ENCODE data around the gene EDC4. TPM values are rescaled to one million over a fixed set of nuclear protein-coding genes. Genes with fewer than 3 reads are reported as not detected.

The EDC4 gene, protein sequence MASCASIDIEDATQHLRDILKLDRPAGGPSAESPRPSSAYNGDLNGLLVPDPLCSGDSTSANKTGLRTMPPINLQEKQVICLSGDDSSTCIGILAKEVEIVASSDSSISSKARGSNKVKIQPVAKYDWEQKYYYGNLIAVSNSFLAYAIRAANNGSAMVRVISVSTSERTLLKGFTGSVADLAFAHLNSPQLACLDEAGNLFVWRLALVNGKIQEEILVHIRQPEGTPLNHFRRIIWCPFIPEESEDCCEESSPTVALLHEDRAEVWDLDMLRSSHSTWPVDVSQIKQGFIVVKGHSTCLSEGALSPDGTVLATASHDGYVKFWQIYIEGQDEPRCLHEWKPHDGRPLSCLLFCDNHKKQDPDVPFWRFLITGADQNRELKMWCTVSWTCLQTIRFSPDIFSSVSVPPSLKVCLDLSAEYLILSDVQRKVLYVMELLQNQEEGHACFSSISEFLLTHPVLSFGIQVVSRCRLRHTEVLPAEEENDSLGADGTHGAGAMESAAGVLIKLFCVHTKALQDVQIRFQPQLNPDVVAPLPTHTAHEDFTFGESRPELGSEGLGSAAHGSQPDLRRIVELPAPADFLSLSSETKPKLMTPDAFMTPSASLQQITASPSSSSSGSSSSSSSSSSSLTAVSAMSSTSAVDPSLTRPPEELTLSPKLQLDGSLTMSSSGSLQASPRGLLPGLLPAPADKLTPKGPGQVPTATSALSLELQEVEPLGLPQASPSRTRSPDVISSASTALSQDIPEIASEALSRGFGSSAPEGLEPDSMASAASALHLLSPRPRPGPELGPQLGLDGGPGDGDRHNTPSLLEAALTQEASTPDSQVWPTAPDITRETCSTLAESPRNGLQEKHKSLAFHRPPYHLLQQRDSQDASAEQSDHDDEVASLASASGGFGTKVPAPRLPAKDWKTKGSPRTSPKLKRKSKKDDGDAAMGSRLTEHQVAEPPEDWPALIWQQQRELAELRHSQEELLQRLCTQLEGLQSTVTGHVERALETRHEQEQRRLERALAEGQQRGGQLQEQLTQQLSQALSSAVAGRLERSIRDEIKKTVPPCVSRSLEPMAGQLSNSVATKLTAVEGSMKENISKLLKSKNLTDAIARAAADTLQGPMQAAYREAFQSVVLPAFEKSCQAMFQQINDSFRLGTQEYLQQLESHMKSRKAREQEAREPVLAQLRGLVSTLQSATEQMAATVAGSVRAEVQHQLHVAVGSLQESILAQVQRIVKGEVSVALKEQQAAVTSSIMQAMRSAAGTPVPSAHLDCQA (N-terminal part only)
- 32.7 and 59.4 TPM in 2 replicates for total RNA-seq

DNA sequence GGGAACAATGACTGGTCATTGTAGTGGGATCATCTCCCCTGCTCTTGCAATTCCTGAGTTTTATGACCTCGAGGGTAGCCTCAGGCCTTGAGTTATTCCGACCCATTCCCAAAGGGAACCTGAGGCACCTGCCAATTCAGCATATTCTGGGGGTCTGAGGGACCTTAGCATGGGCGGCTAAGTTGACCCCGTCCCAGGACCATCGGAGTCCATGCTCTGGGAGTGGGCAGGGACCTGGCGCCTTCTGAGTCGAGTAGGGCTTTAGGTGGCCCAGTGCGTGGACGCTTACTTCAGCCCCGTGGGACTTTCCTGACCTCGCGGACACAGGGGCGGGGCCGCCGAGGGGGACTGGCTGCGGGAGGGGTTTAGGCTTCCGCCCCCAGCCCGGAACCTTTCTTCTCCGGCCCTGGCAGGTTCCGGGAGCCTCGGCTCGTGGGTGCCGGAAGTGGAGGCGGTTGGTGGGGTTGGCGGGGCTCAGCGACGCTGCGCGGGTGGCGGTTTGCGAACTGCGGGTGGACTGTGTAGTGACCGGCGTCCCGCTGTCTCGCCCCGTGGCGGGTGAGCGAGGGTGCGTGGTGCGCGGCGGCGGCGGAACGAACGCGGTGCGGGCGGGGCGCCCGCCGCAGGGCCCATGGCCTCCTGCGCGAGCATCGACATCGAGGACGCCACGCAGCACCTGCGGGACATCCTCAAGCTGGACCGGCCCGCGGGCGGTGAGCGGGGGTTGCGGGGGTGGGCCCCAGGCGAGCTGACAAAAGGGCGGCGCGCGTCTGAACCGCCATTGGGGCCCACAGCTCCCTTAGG is at the start of gene EDC4:
Gene EDC4 (plus strand): TSS at position 422 of the 804 bp plus-strand sequence. CDS start 210 bp downstream, at position 632.

DNA sequence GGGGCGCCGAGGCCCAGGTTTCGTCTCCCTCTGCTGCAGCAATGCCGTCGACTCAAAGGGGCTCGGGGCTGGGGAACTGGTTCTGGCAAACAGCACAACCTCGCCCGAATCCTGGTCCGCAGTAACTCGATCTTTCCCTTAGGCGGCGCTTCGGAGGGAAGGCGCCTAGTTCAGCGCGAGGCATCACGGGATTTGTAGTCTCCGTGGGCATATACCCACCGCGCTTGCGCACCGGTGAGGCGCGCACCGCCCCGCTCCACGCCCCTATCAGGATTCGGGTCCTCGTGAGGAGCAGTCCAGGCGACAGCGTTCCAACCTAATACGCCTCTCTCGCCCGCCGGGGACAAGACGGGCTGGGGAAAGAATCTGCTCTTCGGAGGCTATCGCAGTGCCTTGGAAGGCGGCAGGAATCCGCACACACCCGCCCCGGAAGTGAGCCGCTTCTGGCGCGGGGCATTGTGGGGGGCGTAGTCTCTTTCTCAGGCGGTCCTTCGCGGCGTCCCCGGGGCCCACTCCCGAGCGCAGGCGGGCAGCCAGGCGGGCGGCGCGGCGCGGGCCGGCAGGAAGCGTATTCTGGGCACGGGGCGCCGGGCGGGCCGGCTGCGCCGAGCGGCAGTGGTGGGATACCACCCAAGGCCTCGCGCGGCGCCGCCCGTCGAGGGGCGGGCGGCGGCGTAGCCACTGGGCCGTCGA is 30.9 kb upstream of the EDC4 start, which contains the start of gene THAP11:
Gene THAP11 (plus strand): TSS at position 505 of the 693 bp plus-strand sequence. CDS start 235 bp downstream, outside the sequence.

DNA sequence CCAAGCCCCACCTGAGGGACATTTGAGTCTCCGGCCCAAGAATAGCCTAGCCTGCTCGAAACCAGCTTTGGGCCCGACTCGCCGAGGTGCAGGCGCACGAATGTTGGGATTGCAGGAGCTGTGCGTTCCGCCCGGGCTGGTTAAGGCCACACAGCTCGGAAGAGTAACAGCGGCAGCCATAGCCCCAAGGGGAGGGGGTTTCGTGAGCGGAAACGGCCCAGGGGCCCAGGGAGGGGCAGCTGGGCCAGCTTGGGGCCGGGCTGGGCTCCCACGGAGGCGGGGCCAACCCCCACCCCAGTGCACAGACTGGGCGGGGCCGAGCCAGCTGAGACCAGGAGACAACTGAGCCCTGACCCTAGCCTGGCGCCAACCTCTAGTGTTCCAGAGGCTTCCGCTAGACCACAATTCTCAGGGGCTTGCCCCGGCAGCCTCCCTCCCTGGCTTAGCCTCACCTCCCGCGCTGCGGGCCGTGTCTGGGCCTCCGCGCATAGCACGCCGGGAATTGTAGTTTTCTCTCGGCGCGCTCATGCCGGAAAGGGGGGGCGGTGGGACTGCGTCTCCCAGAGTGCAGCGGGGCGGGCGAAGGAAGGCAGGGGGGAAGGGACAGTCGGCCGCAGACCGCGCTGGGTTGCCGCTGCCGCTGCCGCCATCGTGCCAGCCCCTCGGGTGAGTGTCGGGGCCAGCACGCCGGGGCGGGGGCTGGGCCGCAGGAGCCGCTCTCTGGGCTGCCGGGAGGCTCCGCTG is 26.4 kb upstream of the EDC4 start, which contains the start of gene NUTF2:
Gene NUTF2 (plus strand): TSS at position 614 of the 744 bp plus-strand sequence. CDS start 18,198 bp downstream, outside the sequence.

DNA sequence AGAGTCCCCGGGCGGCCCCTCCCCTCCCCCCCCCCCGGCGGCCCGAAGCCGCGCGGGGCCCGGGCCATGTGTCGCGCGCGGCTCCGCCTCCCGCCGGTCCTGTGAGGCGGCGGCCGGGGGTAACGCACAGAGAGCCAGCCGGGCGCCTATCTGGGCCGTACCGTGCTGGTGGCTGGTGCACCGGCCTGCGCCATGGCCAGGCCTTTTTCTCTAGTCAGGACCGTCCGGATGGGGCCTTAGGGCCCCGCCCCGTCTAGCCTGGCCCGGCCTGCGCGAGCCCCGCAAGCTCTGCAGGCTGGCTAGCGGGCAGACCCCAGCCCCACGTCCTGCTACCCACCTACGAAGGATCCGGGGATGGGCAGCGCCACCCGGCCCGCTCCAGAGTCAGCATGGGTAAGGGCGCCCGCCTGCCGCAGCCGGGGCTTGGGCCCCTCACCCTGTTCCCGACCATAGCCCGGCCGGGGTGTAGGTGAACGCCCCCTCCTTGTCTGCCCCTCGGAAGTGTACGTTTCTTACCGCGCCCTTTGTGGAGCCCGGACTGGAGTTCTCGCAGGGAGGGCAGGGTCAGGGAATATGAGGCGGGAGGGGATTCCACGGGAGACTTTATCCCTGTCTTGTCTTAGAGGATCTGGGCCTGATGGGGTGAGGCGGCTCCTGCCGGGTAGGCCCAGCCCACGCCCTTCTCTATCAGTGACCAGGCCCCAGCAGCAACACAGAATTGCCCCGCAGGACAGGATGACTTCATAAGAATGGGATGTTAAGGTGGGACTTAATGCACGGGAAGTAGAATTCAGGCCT is 25.6 kb upstream of the EDC4 start, which contains the start of gene CENPT:
Gene CENPT (minus strand): TSS at position 630 of the 798 bp plus-strand sequence. CDS start 13,834 bp downstream, outside the sequence.

DNA sequence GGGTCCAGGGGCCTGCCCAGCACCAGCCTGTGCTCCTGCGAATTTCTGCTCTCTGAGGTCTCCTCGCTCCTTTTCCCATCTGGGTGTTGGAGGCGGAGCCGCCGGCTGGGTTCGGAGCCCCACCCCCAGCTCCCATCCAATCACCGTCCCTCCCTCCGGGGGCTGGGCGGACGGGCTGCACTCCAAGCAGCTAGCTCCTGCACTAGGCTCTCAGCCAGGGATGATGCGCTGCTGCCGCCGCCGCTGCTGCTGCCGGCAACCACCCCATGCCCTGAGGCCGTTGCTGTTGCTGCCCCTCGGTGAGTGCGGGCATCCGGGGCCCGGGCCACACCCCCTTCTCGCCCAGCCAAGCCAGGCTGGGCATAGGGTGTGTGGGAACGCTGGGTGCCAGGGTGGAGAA is 11.8 kb downstream of the EDC4 start, which contains the start of gene NRN1L:
Gene NRN1L (plus strand): TSS at position 202 of the 400 bp plus-strand sequence. CDS start 19 bp downstream, at position 221.

DNA sequence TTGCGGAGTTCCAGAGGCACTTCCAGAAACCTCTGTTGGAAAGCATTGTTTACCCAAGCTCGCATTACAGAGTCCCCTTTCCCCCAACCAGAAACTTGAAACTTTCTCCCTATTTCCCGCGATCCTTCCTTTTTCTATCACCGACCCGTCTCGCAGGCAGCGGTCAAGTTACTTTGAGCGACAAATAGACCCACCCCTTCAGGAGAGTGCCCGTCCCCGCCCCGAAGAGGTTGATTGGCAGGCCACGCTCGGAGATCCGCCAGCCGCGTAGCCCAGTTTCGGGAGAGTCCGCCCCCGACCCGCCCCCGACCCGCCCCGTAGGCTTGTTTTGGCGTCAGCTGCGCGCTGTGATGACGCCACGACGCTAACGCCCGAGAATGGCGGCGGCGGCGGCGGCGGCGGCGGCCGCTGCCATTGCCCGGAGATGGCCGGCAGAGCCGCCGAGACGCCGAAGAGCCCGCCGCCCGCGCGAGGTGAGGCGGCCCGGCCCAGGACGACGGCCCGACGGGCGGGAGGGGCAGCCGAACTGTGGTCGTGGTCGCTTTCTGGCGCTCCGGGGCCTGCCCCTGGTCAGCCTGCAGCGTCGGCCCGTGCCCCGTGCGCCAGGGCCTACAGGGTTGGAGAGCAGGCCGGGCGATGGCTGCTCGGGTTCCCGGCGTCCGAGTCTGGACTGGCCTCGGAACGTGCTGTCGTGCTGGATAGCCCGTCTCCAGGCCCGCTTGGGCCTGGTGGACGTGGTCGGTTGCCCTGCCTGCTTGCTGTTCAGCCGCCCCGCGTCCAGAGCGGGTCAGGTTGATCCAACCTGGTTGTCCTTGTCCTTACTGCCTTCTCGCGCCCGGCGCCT is 20.3 kb downstream of the EDC4 start, which contains the start of gene PSKH1:
Gene PSKH1 (plus strand): TSS at position 356 of the 844 bp plus-strand sequence. CDS start 15,496 bp downstream, outside the sequence.

Other genes with a start within 250 kb of the EDC4 start
- gene CARMIL2, start 227.9 kb upstream of the EDC4 start, total RNA-seq = 0.28 and 0.38 TPM in 2 replicates
- gene ACD, start 212.8 kb upstream of the EDC4 start, total RNA-seq = 10.4 and 20.5 TPM in 2 replicates
- gene PARD6A, start 212.1 kb upstream of the EDC4 start, total RNA-seq = 1.1 and 1.2 TPM in 2 replicates
- gene ENKD1, start 206.3 kb upstream of the EDC4 start, total RNA-seq = 13.2 and 17.8 TPM in 2 replicates
- gene C16orf86, start 206.2 kb upstream of the EDC4 start, total RNA-seq = 2.5 and 7.6 TPM in 2 replicates
- gene GFOD2, start 153.7 kb upstream of the EDC4 start, total RNA-seq = 11.3 and 17.3 TPM in 2 replicates
- gene RANBP10, start 66.5 kb upstream of the EDC4 start, total RNA-seq = 3.1 and 3.8 TPM in 2 replicates
- 0.38 and 1.1 TPM in 2 replicates for gene TSNAXIP1, start 66.2 kb upstream of the EDC4 start, total RNA-seq
- gene THAP11, start 30.7 kb upstream of the EDC4 start, total RNA-seq = 34.7 and 39.5 TPM in 2 replicates
- gene NUTF2, start 26.1 kb upstream of the EDC4 start, total RNA-seq = 153 and 331 TPM in 2 replicates
- 24.2 and 40.6 TPM in 2 replicates for gene CENPT, start 25.4 kb upstream of the EDC4 start, total RNA-seq
- gene NRN1L, start 11.8 kb downstream of the EDC4 start, total RNA-seq = not detected in 2 replicates
- 13.5 and 14.8 TPM in 2 replicates for gene PSKH1, start 20.2 kb downstream of the EDC4 start, total RNA-seq
- 0.56 and 0.96 TPM in 2 replicates for gene CTRL, start 58.8 kb downstream of the EDC4 start, total RNA-seq
- 47.9 and 55.8 TPM in 2 replicates for gene PSMB10, start 63.8 kb downstream of the EDC4 start, total RNA-seq
- gene LCAT, start 71.1 kb downstream of the EDC4 start, total RNA-seq = 3.1 and 8.5 TPM in 2 replicates
- gene SLC12A4, start 95.6 kb downstream of the EDC4 start, total RNA-seq = 103 and 122 TPM in 2 replicates
- not detected in 2 replicates for gene DPEP3, start 107.4 kb downstream of the EDC4 start, total RNA-seq
- gene DPEP2, start 126.4 kb downstream of the EDC4 start, total RNA-seq = under 0.01 TPM in 1 of 2 replicates, not detected in the other
- gene DPEP2NB, start 142.9 kb downstream of the EDC4 start, total RNA-seq = not detected in 2 replicates
- gene DDX28, start 150.2 kb downstream of the EDC4 start, total RNA-seq = 6.2 and 10.2 TPM in 2 replicates
- gene DUS2, start 150.2 kb downstream of the EDC4 start, total RNA-seq = 14.4 and 23.2 TPM in 2 replicates
- gene NFATC3, start 212.3 kb downstream of the EDC4 start, total RNA-seq = 9.2 and 12.1 TPM in 2 replicates

Data from regular cardiac myocyte (primary cell).